Astrocyte of the cerebellum (primary cell): Measurements from ENCODE around the gene IL1RN.

Experiments used
- DNase-seq: peaks from one replicate; pipeline ENCODE4 v3.0.0-alpha.2; 2011; ENCODE audit warnings: low read depth
- H3K4me3 ChIP-seq: 2 replicates; pipeline ENCODE4 v1.5.1; 2011; ENCODE audit warnings: mild to moderate bottlenecking, low read depth, low read length, moderate library complexity
- in situ Hi-C: cut with HindIII; loops from 2 replicates; pipeline ENCODE4 v1.10.0; 2017; ENCODE audit warnings: low sequenced_read_pairs
- TF ChIP-seq, protein P1 (sequence below): IDR thresholded peaks from 2 replicates; pipeline ENCODE4 v1.5.1; 2012; ENCODE audit warnings: low read length, low read depth, moderate library complexity, mild to moderate bottlenecking; ENCODE audit errors: missing control alignments

The IL1RN gene

DNA sequence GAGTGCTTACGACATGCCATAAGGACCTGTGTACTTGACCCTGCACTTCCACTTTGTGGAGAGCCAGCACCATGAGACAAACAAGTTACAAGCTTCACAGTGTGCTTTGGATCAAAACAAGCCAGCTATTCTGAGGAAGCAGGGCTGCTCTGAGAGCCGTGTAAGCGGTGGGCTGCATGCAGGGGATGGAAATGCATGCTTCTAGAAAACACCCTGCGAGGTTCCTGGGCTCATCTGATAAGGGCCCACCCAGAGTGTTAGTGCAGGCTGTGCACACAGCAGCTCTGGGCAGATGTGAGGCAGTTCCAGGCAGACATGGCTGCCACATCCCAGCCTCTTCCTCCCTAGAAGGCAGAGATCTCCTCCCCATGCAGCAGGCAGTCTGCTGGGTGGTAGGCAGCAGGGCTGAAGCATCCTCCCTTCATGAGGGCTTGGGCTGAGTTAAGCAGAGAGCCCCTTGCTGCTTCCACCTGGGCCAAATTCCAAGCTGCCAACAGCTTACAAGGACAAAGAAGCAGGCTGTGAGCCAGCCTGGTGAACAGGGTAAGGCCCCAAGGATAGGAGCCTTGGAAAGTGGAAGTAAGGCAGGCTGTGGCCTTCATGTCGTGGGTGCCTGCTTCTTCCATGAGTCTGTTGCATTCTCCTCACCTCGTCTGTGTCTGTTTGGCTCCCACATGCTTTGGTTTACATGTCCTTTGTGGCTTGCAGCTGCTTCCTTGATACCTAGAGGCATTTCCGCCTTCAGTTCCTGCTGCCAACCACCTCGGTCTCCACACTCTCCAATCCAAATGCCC lies 54.1 kb downstream of the IL1RN start:
- no peak overlapping the region for H3K4me3 ChIP-seq
- DNase-seq, result no peak
- in situ Hi-C loops, result no loop called here
- TF ChIP-seq, protein P1, sequence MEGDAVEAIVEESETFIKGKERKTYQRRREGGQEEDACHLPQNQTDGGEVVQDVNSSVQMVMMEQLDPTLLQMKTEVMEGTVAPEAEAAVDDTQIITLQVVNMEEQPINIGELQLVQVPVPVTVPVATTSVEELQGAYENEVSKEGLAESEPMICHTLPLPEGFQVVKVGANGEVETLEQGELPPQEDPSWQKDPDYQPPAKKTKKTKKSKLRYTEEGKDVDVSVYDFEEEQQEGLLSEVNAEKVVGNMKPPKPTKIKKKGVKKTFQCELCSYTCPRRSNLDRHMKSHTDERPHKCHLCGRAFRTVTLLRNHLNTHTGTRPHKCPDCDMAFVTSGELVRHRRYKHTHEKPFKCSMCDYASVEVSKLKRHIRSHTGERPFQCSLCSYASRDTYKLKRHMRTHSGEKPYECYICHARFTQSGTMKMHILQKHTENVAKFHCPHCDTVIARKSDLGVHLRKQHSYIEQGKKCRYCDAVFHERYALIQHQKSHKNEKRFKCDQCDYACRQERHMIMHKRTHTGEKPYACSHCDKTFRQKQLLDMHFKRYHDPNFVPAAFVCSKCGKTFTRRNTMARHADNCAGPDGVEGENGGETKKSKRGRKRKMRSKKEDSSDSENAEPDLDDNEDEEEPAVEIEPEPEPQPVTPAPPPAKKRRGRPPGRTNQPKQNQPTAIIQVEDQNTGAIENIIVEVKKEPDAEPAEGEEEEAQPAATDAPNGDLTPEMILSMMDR, result no peak

DNA sequence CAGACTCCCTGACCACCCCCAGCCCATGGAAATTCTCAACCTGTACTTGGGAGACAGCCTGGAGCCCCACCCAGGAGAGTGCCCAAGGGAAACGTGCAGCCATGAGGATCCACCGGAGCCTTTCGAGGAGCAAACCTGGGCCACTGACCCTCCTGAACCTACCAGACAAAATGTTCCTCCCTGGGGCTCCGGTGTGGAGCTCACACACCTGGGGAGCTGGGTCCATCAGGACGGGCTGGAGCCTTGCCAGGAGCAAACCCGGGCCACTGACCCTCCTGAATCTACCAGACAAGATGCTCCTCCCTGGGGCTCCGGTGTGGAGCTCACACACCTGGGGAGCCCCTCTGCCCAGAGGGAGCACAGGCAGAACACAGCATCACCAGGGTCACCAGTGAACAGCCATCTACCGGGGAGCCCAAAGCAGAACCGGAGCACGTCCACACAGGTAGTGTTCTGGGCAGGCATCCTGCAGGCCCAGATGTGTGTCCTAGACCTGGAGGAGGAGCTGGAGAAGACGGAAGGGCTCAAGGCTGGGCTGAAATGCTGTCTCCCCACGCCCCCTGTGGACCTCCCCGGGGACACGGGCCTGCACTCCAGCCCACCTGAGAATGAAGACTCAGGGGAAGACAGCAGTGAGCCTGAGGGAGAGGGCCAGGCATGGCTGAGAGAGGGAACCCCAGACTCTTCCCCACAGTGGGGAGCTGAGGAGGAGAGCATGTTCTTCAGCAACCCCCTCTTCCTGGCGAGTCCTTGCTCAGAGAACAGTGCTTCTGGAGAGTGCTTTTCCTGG lies 55.3 kb downstream of the IL1RN start:
- no peak for DNase-seq
- in situ Hi-C loops, result no loop called here
- TF ChIP-seq, protein P1, result no peak
- H3K4me3 ChIP-seq, result no peak overlapping the region

DNA sequence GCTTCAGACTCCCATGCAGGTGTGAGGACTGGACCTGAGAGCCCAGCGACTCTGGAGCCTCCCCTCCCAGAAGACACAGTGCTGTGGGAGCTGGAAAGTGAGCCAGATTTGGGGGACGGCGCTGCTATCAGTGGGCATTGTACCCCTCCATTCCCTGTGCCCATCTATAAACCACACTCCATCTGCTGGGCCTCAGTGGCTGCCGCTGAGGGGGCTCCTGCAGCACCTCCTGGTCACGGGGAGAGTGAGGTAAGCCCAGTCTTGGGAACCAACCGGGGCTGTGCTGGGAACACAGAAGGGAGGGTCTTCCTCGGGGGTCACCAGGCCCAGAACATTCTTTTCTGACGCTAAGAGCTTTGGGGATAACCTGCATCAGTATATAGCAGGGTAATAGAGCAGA lies 55.9 kb downstream of the IL1RN start:
- in situ Hi-C loops, result no loop called here
- no peak for DNase-seq
- no peak overlapping the region for H3K4me3 ChIP-seq
- TF ChIP-seq, protein P1, result no peak
